ENCODE data around the gene TMPRSS13. TPM values are rescaled to one million over a fixed set of nuclear protein-coding genes. Genes with fewer than 3 reads are reported as not detected.

The TMPRSS13 gene
- total and polyA plus RNA-seq, 2 experiments from 2014 or later: not detected

GRCh38 chr11:117958949-117959348 lies 29.7 kb upstream of the TMPRSS13 start:
- DNase-seq: no peak
- H3K9ac ChIP-seq: no peak overlapping the region
- H3K4me2 ChIP-seq (ENCODE audit: unreplicated experiment): no peak overlapping the region
- in situ Hi-C loops (cut with MboI): no loop called here
- no peaks in the 10 kb centered on the region for H3K9me3 ChIP-seq (ENCODE audit: low read depth)
- no peaks in the 10 kb centered on the region for H4K20me1 ChIP-seq (ENCODE audit: insufficient read depth)
- no peaks in the 10 kb centered on the region for H3K4me1 ChIP-seq (ENCODE audit: insufficient read depth)
- H2AFZ ChIP-seq: no peak overlapping the region
- 9 to 18% methylated on average over 1 of the region's 1 CpG for WGBS, 2 experiments (ENCODE audit: low coverage in 1 of 2, low lambda C conversion rate in 2 of 2, missing lambda C conversion rate in 2 of 2)
- H3K27ac ChIP-seq: no peak overlapping the region
- H3K27me3 ChIP-seq (replicated peaks; ENCODE audit: insufficient read depth): peaks cover 10% of the 10 kb centered on the region; the same call in 1 of the 2 replicates
- TF ChIP-seq EZH2phosphoT487 (IDR thresholded peaks at IDR 0.05; ENCODE audit: insufficient read depth, low read depth) (no peak), EZH2 (IDR thresholded peaks at IDR 0.05; ENCODE audit: insufficient read depth, poor library complexity, severe bottlenecking) (no peak)
- no peaks in the 10 kb centered on the region for H3F3A ChIP-seq (ENCODE audit: insufficient read depth)
- no peaks in the 10 kb centered on the region for H3K79me2 ChIP-seq (ENCODE audit: insufficient read depth)
- H3K36me3 ChIP-seq (ENCODE audit: low read depth): no peaks in the 10 kb centered on the region
- H3K4me3 ChIP-seq: no peak overlapping the region
- no peaks in the 10 kb centered on the region for H3K9me2 ChIP-seq (ENCODE audit: insufficient read depth)

DNA sequence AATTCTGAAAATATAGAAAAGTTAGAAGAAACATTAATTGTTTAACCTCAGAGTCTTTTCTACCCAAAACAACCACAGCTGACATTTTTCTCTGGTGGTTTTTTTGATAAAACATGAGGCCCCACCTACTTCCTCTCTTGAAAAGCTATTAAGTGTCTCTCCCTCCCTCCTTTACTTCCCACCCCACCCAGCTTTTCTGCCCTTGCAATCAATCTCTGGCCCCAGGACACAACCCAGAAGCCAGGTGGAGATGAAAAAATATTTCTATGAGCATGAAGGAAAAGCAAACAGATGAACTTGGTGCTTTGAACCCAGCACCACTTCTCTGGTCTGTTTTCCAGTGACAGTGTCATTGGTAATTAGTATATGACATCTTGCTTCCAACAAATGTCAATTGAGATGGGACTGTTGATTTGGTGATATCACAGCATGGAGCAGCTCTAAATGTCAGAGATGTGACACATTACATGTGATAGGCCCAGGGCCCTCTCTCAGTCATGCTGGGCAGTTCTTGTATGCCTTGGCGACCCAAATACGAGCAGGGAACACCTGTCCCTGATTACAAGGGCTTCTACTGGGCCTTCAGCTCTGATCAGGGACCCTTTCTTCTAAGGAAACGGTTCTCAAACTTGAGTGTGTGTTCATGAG lies 23.9 kb upstream of the TMPRSS13 start:
- TF ChIP-seq EZH2 (IDR thresholded peaks at IDR 0.05; ENCODE audit: insufficient read depth, poor library complexity, severe bottlenecking): no peak
- TF ChIP-seq EZH2phosphoT487 (IDR thresholded peaks at IDR 0.05; ENCODE audit: insufficient read depth, low read depth): no peak
- Histone ChIP-seq H3K9me3 (ENCODE audit: low read depth) (no peaks in the 10 kb centered on the region), H3F3A (ENCODE audit: insufficient read depth) (no peaks in the 10 kb centered on the region), H3K27ac (no peak overlapping the region), H3K9ac (no peak overlapping the region), H3K79me2 (ENCODE audit: insufficient read depth) (no peaks in the 10 kb centered on the region), H3K4me1 (ENCODE audit: insufficient read depth) (no peaks in the 10 kb centered on the region), H3K9me2 (ENCODE audit: insufficient read depth) (no peaks in the 10 kb centered on the region), H4K20me1 (ENCODE audit: insufficient read depth) (no peaks in the 10 kb centered on the region), H2AFZ (no peak overlapping the region), H3K27me3 (replicated peaks; ENCODE audit: insufficient read depth) (peaks cover 21% of the 10 kb centered on the region), H3K4me3 (no peak overlapping the region), H3K36me3 (ENCODE audit: low read depth) (no peaks in the 10 kb centered on the region), H3K4me2 (ENCODE audit: unreplicated experiment) (no peak overlapping the region)
- in situ Hi-C loops (cut with MboI): no loop called here
- whole genome bisulfite sequencing, 2 experiments (ENCODE audit: low coverage in 1 of 2, low lambda C conversion rate in 2 of 2, missing lambda C conversion rate in 2 of 2): 44% methylated on average over 3 of the region's 3 CpGs
- DNase-seq: no peak

GRCh38 chr11:117950993-117951961 lies 22.1 kb upstream of the TMPRSS13 start:
- H3K27me3 ChIP-seq (replicated peaks; ENCODE audit: insufficient read depth): peaks cover 21% of the 10 kb centered on the region
- no peak overlapping the region for H2AFZ ChIP-seq
- H4K20me1 ChIP-seq (ENCODE audit: insufficient read depth): no peaks in the 10 kb centered on the region
- no peak for TF ChIP-seq EZH2 (IDR thresholded peaks at IDR 0.05; ENCODE audit: insufficient read depth, poor library complexity, severe bottlenecking)
- TF ChIP-seq EZH2phosphoT487 (IDR thresholded peaks at IDR 0.05; ENCODE audit: insufficient read depth, low read depth): no peak
- H3K9me3 ChIP-seq (ENCODE audit: low read depth): no peaks in the 10 kb centered on the region
- H3K27ac ChIP-seq: no peak overlapping the region
- in situ Hi-C loops (cut with MboI): no loop called here
- no peaks in the 10 kb centered on the region for H3K36me3 ChIP-seq (ENCODE audit: low read depth)
- no peak overlapping the region for H3K4me3 ChIP-seq
- WGBS, 2 experiments (ENCODE audit: low coverage in 1 of 2, low lambda C conversion rate in 2 of 2, missing lambda C conversion rate in 2 of 2): 58 to 62% methylated on average over 14 to 15 of the region's 15 CpGs
- H3F3A ChIP-seq (ENCODE audit: insufficient read depth): no peaks in the 10 kb centered on the region
- no peak for DNase-seq
- no peak overlapping the region for H3K4me2 ChIP-seq (ENCODE audit: unreplicated experiment)
- no peak overlapping the region for H3K9ac ChIP-seq
- H3K4me1 ChIP-seq (ENCODE audit: insufficient read depth): no peaks in the 10 kb centered on the region
- no peaks in the 10 kb centered on the region for H3K79me2 ChIP-seq (ENCODE audit: insufficient read depth)
- H3K9me2 ChIP-seq (ENCODE audit: insufficient read depth): no peaks in the 10 kb centered on the region

- H3K27ac ChIP-seq: no peak overlapping the region
- H3K79me2 ChIP-seq (ENCODE audit: insufficient read depth): no peaks in the 10 kb centered on the region
- no peak for TF ChIP-seq EZH2phosphoT487 (IDR thresholded peaks at IDR 0.05; ENCODE audit: insufficient read depth, low read depth)
- no peak for TF ChIP-seq EZH2 (IDR thresholded peaks at IDR 0.05; ENCODE audit: insufficient read depth, poor library complexity, severe bottlenecking)
- no peaks in the 10 kb centered on the region for H3K9me3 ChIP-seq (ENCODE audit: low read depth)
- H3K27me3 ChIP-seq (replicated peaks; ENCODE audit: insufficient read depth): peaks cover 21% of the 10 kb centered on the region
- H4K20me1 ChIP-seq (ENCODE audit: insufficient read depth): no peaks in the 10 kb centered on the region
- no peaks in the 10 kb centered on the region for H3K9me2 ChIP-seq (ENCODE audit: insufficient read depth)
- no peak overlapping the region for H2AFZ ChIP-seq
- H3F3A ChIP-seq (ENCODE audit: insufficient read depth): no peaks in the 10 kb centered on the region
- H3K36me3 ChIP-seq (ENCODE audit: low read depth): no peaks in the 10 kb centered on the region
- no peaks in the 10 kb centered on the region for H3K4me1 ChIP-seq (ENCODE audit: insufficient read depth)
- H3K4me3 ChIP-seq: no peak overlapping the region
- peak; percentile 11 for DNase-seq
- no peak overlapping the region for H3K4me2 ChIP-seq (ENCODE audit: unreplicated experiment)
- WGBS, 2 experiments (ENCODE audit: low coverage in 1 of 2, low lambda C conversion rate in 2 of 2, missing lambda C conversion rate in 2 of 2): 3 to 4% methylated on average over 5 of the region's 5 CpGs
- H3K9ac ChIP-seq: no peak overlapping the region
- in situ Hi-C loops (cut with MboI): no loop called here
These were observed 21.1 kb upstream of the TMPRSS13 start for GRCh38 chr11:117950301-117950700.
